ENCODE data around the gene PHLDA3. TPM values are rescaled to one million over a fixed set of nuclear protein-coding genes. Genes with fewer than 3 reads are reported as not detected.

PHLDA3 gene
- total and polyA plus RNA-seq, 2 of the 13 experiments (the other 11 are each of a cell fraction or from before 2014, with no cell fraction given), result 16.7 to 33.6 TPM

- TF ChIP-seq KAT2B (IDR thresholded peaks at IDR 0.05; ENCODE audit: borderline replicate concordance, low read depth, low read length) (no peak), DNMT3B (CRISPR knock-in tag; conservative IDR thresholded peaks at IDR 0.05) (no peak), ZNF781 (CRISPR knock-in tag; IDR thresholded peaks at IDR 0.05; ENCODE audit: borderline replicate concordance, not compliant biosample characterization) (no peak), ZNF253 (CRISPR knock-in tag; IDR thresholded peaks at IDR 0.05; ENCODE audit: borderline replicate concordance) (no peak), ZNF572 (CRISPR knock-in tag; IDR thresholded peaks at IDR 0.05) (no peak), ZSCAN12 (CRISPR knock-in tag; IDR thresholded peaks at IDR 0.05) (no peak), EHMT2 (IDR thresholded peaks at IDR 0.05; ENCODE audit: borderline replicate concordance, low read depth, low read length) (no peak), ZNF740 (CRISPR knock-in tag; IDR thresholded peaks at IDR 0.05) (peak; percentile 43; the same call in 1 of the 2 replicates), SAP130 (CRISPR knock-in tag; IDR thresholded peaks at IDR 0.05; ENCODE audit: low read depth) (peak; percentile 68), TEF (CRISPR knock-in tag; IDR thresholded peaks at IDR 0.05) (no peak), ZNF646 (CRISPR knock-in tag; IDR thresholded peaks at IDR 0.05) (no peak), LBX2 (CRISPR knock-in tag; IDR thresholded peaks at IDR 0.05; ENCODE audit: borderline replicate concordance) (no peak), MEIS1 (CRISPR knock-in tag; IDR thresholded peaks at IDR 0.05; ENCODE audit: borderline replicate concordance) (no peak), GABPA (IDR thresholded peaks at IDR 0.05; ENCODE audit: low read depth, low read length) (no peak), GABPA (CRISPR knock-in tag; IDR thresholded peaks at IDR 0.05; ENCODE audit: low read depth) (no peak), GATA4 (IDR thresholded peaks at IDR 0.05; ENCODE audit: borderline replicate concordance, low read depth) (peak; percentile 65; the same call in 1 of the 2 replicates), ZFP82 (CRISPR knock-in tag; IDR thresholded peaks at IDR 0.05; ENCODE audit: borderline replicate concordance) (no peak; the same call in 1 of the 2 replicates), ZMYM2 (CRISPR knock-in tag; IDR thresholded peaks at IDR 0.05) (no peak), KAT8 (CRISPR knock-in tag; IDR thresholded peaks at IDR 0.05) (no peak), TOE1 (CRISPR knock-in tag; IDR thresholded peaks at IDR 0.05) (no peak), FOXP1 (IDR thresholded peaks at IDR 0.05) (no peak), FOXP1 (CRISPR knock-in tag; IDR thresholded peaks at IDR 0.05) (no peak), ZFAT (CRISPR knock-in tag; conservative IDR thresholded peaks at IDR 0.05) (no peak)
Observed at GRCh38 chr1:201468844-201469644, at the start of gene PHLDA3 (continued).
